ENCODE data around the gene ZNF831. TPM values are rescaled to one million over a fixed set of nuclear protein-coding genes. Genes with fewer than 3 reads are reported as not detected.

The ZNF831 gene
- polyA plus RNA-seq, 3 donors = 0.07 to 0.10 (median 0.07) TPM

DNA sequence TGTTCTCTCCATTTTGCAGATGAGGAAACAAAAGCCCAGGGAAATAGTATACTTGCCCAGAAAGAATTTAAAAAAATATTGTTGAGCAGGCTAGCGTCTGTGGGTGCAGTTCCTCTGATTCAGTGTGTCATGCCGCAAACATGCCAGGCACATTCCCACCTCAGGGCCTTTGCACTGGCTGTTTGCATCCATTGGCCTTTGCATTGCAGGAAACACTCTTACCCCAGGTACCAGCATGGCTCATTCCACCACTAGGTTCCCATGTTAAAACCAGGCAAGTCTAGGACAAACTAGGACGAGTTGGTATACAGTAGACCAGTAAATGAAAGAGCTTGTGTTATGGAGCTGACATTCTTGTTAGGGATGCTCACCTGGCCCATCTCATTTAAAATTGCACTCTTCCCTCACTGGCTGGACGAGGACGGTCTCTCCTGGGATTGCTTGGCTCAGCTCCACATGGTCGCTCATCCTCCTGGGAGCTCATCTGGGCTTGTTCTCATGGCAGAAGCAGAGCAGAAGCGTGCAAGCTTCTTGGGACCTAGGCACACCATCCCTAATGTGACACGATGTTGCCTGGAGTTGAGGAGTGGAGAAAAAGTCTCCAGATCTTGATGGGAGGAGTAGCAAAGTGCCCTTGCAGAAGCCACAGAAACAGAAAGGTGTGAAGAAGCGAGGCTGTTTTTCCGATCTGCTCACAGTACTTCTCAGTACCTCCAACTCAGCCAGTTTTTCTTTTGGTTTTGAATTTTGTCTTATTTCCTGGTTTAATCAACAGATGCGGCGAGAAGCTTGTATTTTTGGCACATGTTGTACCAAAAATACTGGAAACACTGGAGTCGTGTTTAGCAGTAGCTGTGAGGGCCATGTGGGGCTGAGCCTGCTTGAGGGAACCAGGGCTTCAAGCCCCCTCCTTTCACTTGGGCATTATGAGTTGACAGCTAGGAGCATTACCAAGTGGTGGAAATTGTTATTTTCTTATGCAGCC, 13.9 kb downstream of the ZNF831 start:
- DNase-seq (ENCODE audit: low read depth in 3 of 3, low spot score in 2 of 3) = no peak

- DNase-seq (ENCODE audit: low read depth in 3 of 3, low spot score in 2 of 3) = no peak
Measured at GRCh38 chr20:59178983-59179595, 15.5 kb downstream of the ZNF831 start.

GRCh38 chr20:59179988-59180387, 16.4 kb downstream of the ZNF831 start:
- no peak for DNase-seq (ENCODE audit: low read depth in 3 of 3, low spot score in 2 of 3)

GRCh38 chr20:59181936-59182335, 18.3 kb downstream of the ZNF831 start:
- DNase-seq (ENCODE audit: low read depth in 3 of 3, low spot score in 2 of 3) = no peak

- DNase-seq (ENCODE audit: low read depth in 3 of 3, low spot score in 2 of 3) = no peak
Measured at GRCh38 chr20:59182401-59183044, 18.9 kb downstream of the ZNF831 start.

GRCh38 chr20:59183751-59184150, 20.1 kb downstream of the ZNF831 start:
- no peak for DNase-seq (ENCODE audit: low read depth in 3 of 3, low spot score in 2 of 3)

- DNase-seq (ENCODE audit: low read depth in 3 of 3, low spot score in 2 of 3) = no peak
Measured at GRCh38 chr20:59184880-59185447, 21.3 kb downstream of the ZNF831 start.

- DNase-seq (ENCODE audit: low read depth in 3 of 3, low spot score in 2 of 3) = no peak
Measured at GRCh38 chr20:59185809-59186208, 22.2 kb downstream of the ZNF831 start.

- DNase-seq (ENCODE audit: low read depth in 3 of 3, low spot score in 2 of 3) = no peak
Measured at GRCh38 chr20:59190466-59190865, 26.8 kb downstream of the ZNF831 start.

GRCh38 chr20:59191036-59191755, 27.6 kb downstream of the ZNF831 start:
- DNase-seq (ENCODE audit: low read depth in 3 of 3, low spot score in 2 of 3) = no peak

GRCh38 chr20:59191756-59192532, 28.3 kb downstream of the ZNF831 start:
- no peak for DNase-seq (ENCODE audit: low read depth in 3 of 3, low spot score in 2 of 3)

DNA sequence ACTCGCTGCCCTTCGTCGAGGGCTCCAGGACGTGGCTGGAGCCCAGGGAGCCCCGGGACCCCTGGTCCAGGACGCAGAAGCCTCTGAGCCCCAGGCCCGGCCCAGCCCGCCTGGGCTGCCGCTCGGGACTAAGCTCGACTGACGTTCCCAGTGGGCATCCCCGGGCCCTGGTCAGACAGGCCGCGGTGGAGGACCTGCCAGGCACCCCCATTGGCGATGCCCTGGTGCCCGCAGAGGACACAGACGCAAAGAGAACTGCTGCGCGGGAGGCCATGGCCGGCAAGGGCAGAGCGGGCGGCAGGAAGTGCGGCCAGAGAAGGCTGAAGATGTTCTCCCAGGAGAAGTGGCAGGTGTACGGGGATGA, 28.9 kb downstream of the ZNF831 start:
- DNase-seq (ENCODE audit: low read depth in 3 of 3, low spot score in 2 of 3) = no peak

- DNase-seq (ENCODE audit: low read depth in 3 of 3, low spot score in 2 of 3) = no peak
Measured at GRCh38 chr20:59193325-59193724, 29.7 kb downstream of the ZNF831 start.

- no peak for DNase-seq (ENCODE audit: low read depth in 3 of 3, low spot score in 2 of 3)
Measured at GRCh38 chr20:59194023-59194935, 30.7 kb downstream of the ZNF831 start.

- no peak for DNase-seq (ENCODE audit: low read depth in 3 of 3, low spot score in 2 of 3)
Measured at GRCh38 chr20:59195316-59195993, 31.8 kb downstream of the ZNF831 start.

GRCh38 chr20:59204165-59204894, 40.7 kb downstream of the ZNF831 start:
- no peak for DNase-seq (ENCODE audit: low read depth in 3 of 3, low spot score in 2 of 3)

GRCh38 chr20:59205044-59205443, 41.4 kb downstream of the ZNF831 start:
- DNase-seq (ENCODE audit: low read depth in 3 of 3, low spot score in 2 of 3) = no peak

Measured in right renal cortex interstitium (tissue), 3 donors.